HCT116 (cell line): ENCODE data around the gene DNMT1. TPM values are rescaled to one million over a fixed set of nuclear protein-coding genes. Genes with fewer than 3 reads are reported as not detected.

Experiments used
- ATAC-seq: fragments of 200-7000 bp; cut with Tn5 transposase; 2 replicates; pipeline ENCODE4 v1.9.1; 2020; ENCODE audit warnings: mild to moderate bottlenecking, moderate library complexity
- BruUV-seq: library from RNA; stranded (reverse); fragments of 400-500 nt; replicated peaks from 2 replicates; lab custom pipeline; 2021; lab: Mats Ljungman, UMichigan
- CTCF ChIA-PET: fragments of 300-600 bp; sonication (Branson Sonifier 250); formaldehyde crosslinking; loops from one replicate; lab custom pipeline; 2021; ENCODE audit warnings: antibody characterized with exemption; lab: Charles Lee
- POLR2A ChIA-PET: fragments of 300-600, 350-600 bp; sonication (Branson Sonifier 250); formaldehyde crosslinking; loops from one replicate; lab custom pipeline; 2021; ENCODE audit warnings: antibody characterized with exemption; lab: Charles Lee
- RAD21 ChIA-PET, 2 experiments: fragments of 300-600 bp; sonication (Branson Sonifier 250); formaldehyde crosslinking; loops; one replicate each; lab custom pipeline; 2023; ENCODE audit warnings: low total read pairs in 2 of 2; ENCODE audit not compliant: uncharacterized antibody in 2 of 2, unreplicated experiment in 2 of 2, low non-redundant PET in 1 of 2; lab: Charles Lee
- DNase-seq: peaks from one replicate; pipeline ENCODE4 v3.0.0-alpha.2; 2010; ENCODE audit warnings: low read depth, low spot score
- H2AFZ ChIP-seq: fragments of 200-600 bp; shearing (Covaris generic), sonication (generic); 2 replicates; pipeline ENCODE4 v1.6.1; 2017; ENCODE audit warnings: low read depth, mixed run types, mixed read lengths, antibody characterized with exemption, low read length; ENCODE audit not compliant: poor library complexity, severe bottlenecking
- H3K27ac ChIP-seq: 2 replicates; pipeline ENCODE4 v1.5.1; 2012; ENCODE audit warnings: low read depth, low read length
- H3K27me3 ChIP-seq: fragments of 200-600 bp; sonication (generic); 2 replicates; pipeline ENCODE4 v1.6.1; 2016; ENCODE audit warnings: mixed run types, low read length, mixed read lengths; ENCODE audit not compliant: insufficient read depth
- H3K36me3 ChIP-seq, 2 experiments: fragments of 200-500 bp in 1 of 2; fragments of 200-600 bp in 1 of 2; sonication (Bioruptor generic) in 1 of 2; sonication (generic) in 1 of 2; 2 replicates each; pipeline versions ENCODE4 v1.5.1 to v1.6.1; 2014 to 2016; ENCODE audit warnings: low read length in 2 of 2, inconsistent platforms in 1 of 2, mixed read lengths in 1 of 2, mixed run types in 1 of 2; ENCODE audit not compliant: insufficient read depth in 2 of 2, control insufficient read depth in 1 of 2
- H3K4me1 ChIP-seq, 2 experiments: fragments of 200-600 bp in 1 of 2; sonication (generic) in 1 of 2; 2 replicates each; pipeline versions ENCODE4 v1.5.1 to v1.6.1; 2012 to 2017; ENCODE audit warnings: low read length in 2 of 2, inconsistent platforms in 1 of 2, mild to moderate bottlenecking in 1 of 2, mixed read lengths in 1 of 2, mixed run types in 1 of 2, moderate library complexity in 1 of 2; ENCODE audit not compliant: insufficient read depth in 2 of 2, control insufficient read depth in 1 of 2
- H3K4me2 ChIP-seq: fragments of 200-600 bp; sonication (generic); 2 replicates; pipeline ENCODE4 v1.6.1; 2017; ENCODE audit warnings: mixed run types, low read length, mixed read lengths
- H3K4me3 ChIP-seq, 2 experiments: fragments of 200-600 bp in 1 of 2; sonication (generic) in 1 of 2; replicated peaks in 1 of 2; 2 replicates each; pipeline ENCODE4 v1.5.1; 2011 to 2016; ENCODE audit warnings: low read length in 2 of 2, control low read depth in 1 of 2, low read depth in 1 of 2, mild to moderate bottlenecking in 1 of 2, mixed read lengths in 1 of 2, mixed run types in 1 of 2
- H3K79me2 ChIP-seq: fragments of 200-600 bp; sonication (generic); 2 replicates; pipeline ENCODE4 v1.6.1; 2017; ENCODE audit warnings: mild to moderate bottlenecking, mixed run types, low read length, moderate library complexity, mixed read lengths; ENCODE audit not compliant: insufficient read depth
- H3K9ac ChIP-seq: fragments of 200-600 bp; sonication (generic); 2 replicates; pipeline ENCODE4 v1.6.1; 2016; ENCODE audit warnings: low read length, mixed read lengths
- H3K9me2 ChIP-seq: fragments of 200-600 bp; sonication (generic), shearing (Covaris generic); 2 replicates; pipeline ENCODE4 v1.6.1; 2017; ENCODE audit warnings: mixed run types, mild to moderate bottlenecking, moderate library complexity; ENCODE audit not compliant: insufficient read depth
- H3K9me3 ChIP-seq, 2 experiments: fragments of 200-500 bp in 1 of 2; fragments of 200-600 bp in 1 of 2; sonication (Bioruptor generic) in 1 of 2; sonication (generic) in 1 of 2; 2 replicates each; pipeline ENCODE4 v1.6.1; 2014 to 2017; ENCODE audit warnings: low read length in 2 of 2, mixed read lengths in 2 of 2, inconsistent platforms in 1 of 2, low read depth in 1 of 2, mild to moderate bottlenecking in 1 of 2, mixed run types in 1 of 2, moderate library complexity in 1 of 2; ENCODE audit not compliant: control insufficient read depth in 1 of 2, insufficient read depth in 1 of 2
- H4K20me1 ChIP-seq: fragments of 200-600 bp; sonication (generic), shearing (Covaris generic); 2 replicates; pipeline ENCODE4 v1.6.1; 2017; ENCODE audit warnings: mixed run types, mild to moderate bottlenecking, moderate library complexity; ENCODE audit not compliant: insufficient read depth
- EGR1 ChIP-seq: IDR thresholded peaks from 2 replicates; pipeline ENCODE4 v1.6.1; 2012; ENCODE audit warnings: low read depth
- EZH2phosphoT487 ChIP-seq: fragments of 200-600 bp; IDR thresholded peaks from 2 replicates; pipeline ENCODE4 v1.6.1; 2018; ENCODE audit warnings: antibody characterized with exemption, borderline replicate concordance
- FOSL1 ChIP-seq: IDR thresholded peaks from 2 replicates; pipeline ENCODE4 v1.6.1; 2012; ENCODE audit warnings: low read depth
- POLR2A ChIP-seq: IDR thresholded peaks from 2 replicates; pipeline ENCODE4 v1.7.0; 2011; ENCODE audit warnings: borderline replicate concordance; ENCODE audit not compliant: insufficient read depth, insufficient read length; ENCODE audit errors: extremely low read depth
- RAD21 ChIP-seq: IDR thresholded peaks from 2 replicates; pipeline ENCODE4 v1.6.1; 2012; ENCODE audit warnings: low read depth, mild to moderate bottlenecking
- SIN3A ChIP-seq: IDR thresholded peaks from 2 replicates; pipeline ENCODE4 v1.6.1; 2012; ENCODE audit warnings: low read depth
- SP1 ChIP-seq: IDR thresholded peaks from 2 replicates; pipeline ENCODE4 v1.6.1; 2012; ENCODE audit warnings: low read depth
- SRF ChIP-seq: IDR thresholded peaks from 2 replicates; pipeline ENCODE4 v1.6.1; 2012; ENCODE audit warnings: low read depth
- YY1 ChIP-seq: IDR thresholded peaks from 2 replicates; pipeline ENCODE4 v1.6.1; 2011; ENCODE audit warnings: low read length, low read depth, moderate library complexity, mild to moderate bottlenecking; ENCODE audit not compliant: insufficient replicate concordance; ENCODE audit errors: extremely low read depth
- intact Hi-C: fragments of 100-400 bp; cut with micrococcal nuclease; formaldehyde crosslinking; loops from 2 replicates; pipeline ENCODE4 v1.10.0; 2022
- total RNA-seq: library from RNA; stranded (reverse); gene quantifications from one replicate; pipeline ENCODE4 v1.2.1, GENCODE V29; 2021; ENCODE audit not compliant: unreplicated experiment
- TF ChIP-seq, protein P1 (sequence below): IDR thresholded peaks from 2 replicates; pipeline ENCODE4 v1.6.1; 2012

Gene DNMT1
- total RNA-seq, 1 experiment from 2014 or later, result 235 TPM

DNA sequence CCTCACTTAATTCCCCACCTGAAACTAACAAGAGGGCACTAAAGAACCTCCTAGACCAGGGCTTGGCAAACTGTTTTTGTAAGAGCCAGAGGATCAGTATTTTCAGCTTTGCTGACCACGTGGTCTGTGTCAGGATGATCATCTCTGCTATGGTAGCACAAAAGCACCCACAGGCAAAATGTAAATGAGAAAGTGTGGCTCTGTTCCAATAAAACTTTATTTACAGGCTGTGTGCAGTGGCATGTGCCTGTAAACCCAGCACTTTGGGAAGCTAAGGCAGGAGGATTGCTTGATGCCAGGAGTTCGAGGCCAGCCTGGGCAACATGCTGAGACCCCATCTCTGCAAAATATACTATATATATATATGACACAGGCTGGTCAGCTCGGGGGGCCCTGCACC lies 31.2 kb downstream of the DNMT1 start (continued):
- no peak for TF ChIP-seq YY1
- TF ChIP-seq, protein P1, sequence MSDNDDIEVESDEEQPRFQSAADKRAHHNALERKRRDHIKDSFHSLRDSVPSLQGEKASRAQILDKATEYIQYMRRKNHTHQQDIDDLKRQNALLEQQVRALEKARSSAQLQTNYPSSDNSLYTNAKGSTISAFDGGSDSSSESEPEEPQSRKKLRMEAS, result no peak
- TF ChIP-seq EZH2phosphoT487, result no peak
- TF ChIP-seq, all 23 proteins: peak for 0

DNA sequence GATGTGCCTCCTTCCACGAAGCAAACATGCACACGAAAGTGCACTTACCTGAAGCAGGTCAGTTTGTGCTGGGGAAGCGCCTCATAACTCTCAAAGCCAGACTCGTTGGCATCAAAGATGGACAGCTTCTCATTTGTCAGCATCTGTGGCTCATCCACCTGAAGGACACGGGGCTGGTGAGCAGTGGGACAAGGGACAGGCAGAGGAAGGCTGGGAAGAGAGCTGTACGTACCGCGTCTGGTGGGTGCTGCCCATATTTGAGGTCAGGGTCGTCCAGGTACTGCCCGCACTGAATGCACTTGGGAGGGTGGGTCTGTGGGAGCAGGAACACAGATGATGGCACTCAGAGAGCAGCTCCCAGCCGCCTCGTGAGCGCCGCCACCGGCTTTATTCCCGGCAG lies 35.1 kb downstream of the DNMT1 start:
- ChIA-PET POLR2A (no interaction called here), CTCF (no interaction called here), RAD21 (no interaction called here)
- DNase-seq (no peak), ATAC-seq (no peak)
- H3K27ac ChIP-seq, result no peak overlapping the region
- no peak overlapping the region for H2AFZ ChIP-seq
- H3K79me2 ChIP-seq, result peaks cover 17% of the 10 kb centered on the region; the same call in 1 of the 2 replicates
- H3K36me3 ChIP-seq, result peaks cover 63 to 80% of the 10 kb centered on the region in 2 experiments; a peak in 3 of 4 replicates
- no peaks in the 10 kb centered on the region for H3K27me3 ChIP-seq
- H3K4me1 ChIP-seq, result no peaks in the 10 kb centered on the region
- H4K20me1 ChIP-seq, result no peaks in the 10 kb centered on the region
- no peak overlapping the region for H3K4me2 ChIP-seq
- intact Hi-C loops, result no loop called here
- TF ChIP-seq EGR1 (no peak), RAD21 (no peak), POLR2A (no peak), SRF (no peak)
- no TSS peak for BruUV-seq
- H3K4me3 ChIP-seq, result no peak overlapping the region
- H3K9me3 ChIP-seq, result no peaks in the 10 kb centered on the region
- no peak overlapping the region for H3K9ac ChIP-seq
- H3K9me2 ChIP-seq, result no peaks in the 10 kb centered on the region

DNA sequence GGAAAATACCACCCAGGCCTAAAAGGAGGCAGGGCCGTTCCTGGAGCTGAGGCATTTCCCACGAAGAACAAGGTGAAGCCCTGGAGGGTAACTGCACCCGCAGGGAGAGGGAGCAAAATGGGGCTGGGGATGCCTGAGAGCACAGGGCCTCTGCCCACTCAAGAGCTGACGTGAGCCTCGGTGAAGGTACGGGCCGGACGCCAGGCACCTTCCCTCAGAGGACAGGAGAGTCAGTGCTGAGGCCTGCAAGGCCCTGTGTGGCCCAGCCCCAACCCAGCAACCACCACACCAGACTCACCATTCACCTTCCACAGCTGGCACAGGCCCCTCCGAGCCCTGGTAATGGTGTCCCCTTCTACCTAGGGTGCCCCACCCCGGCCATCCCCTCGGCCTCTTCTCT lies 36.3 kb downstream of the DNMT1 start:
- H3K4me2 ChIP-seq, result no peak overlapping the region
- H3K9me3 ChIP-seq, result no peaks in the 10 kb centered on the region
- H3K79me2 ChIP-seq, result peaks cover 16% of the 10 kb centered on the region; the same call in 1 of the 2 replicates
- TF ChIP-seq RAD21 (no peak), SIN3A (no peak), FOSL1 (no peak), SP1 (no peak)
- CTCF ChIA-PET, result no interaction called here
- no peaks in the 10 kb centered on the region for H3K4me1 ChIP-seq
- POLR2A ChIA-PET, result no interaction called here
- DNase-seq, result no peak
- no peak overlapping the region for H3K4me3 ChIP-seq
- H2AFZ ChIP-seq, result no peak overlapping the region
- intact Hi-C loops, result no loop called here
- no peaks in the 10 kb centered on the region for H3K9me2 ChIP-seq
- H4K20me1 ChIP-seq, result no peaks in the 10 kb centered on the region
- RAD21 ChIA-PET, result no interaction called here
- BruUV-seq, result no TSS peak
- peaks cover 73 to 88% of the 10 kb centered on the region in 2 experiments; a peak in 3 of 4 replicates for H3K36me3 ChIP-seq
- H3K27me3 ChIP-seq, result no peaks in the 10 kb centered on the region
- H3K9ac ChIP-seq, result no peak overlapping the region
- ATAC-seq, result peak; percentile 23
- no peak overlapping the region for H3K27ac ChIP-seq
